ENCODE measurements around the gene CD93.

The CD93 gene

DNA sequence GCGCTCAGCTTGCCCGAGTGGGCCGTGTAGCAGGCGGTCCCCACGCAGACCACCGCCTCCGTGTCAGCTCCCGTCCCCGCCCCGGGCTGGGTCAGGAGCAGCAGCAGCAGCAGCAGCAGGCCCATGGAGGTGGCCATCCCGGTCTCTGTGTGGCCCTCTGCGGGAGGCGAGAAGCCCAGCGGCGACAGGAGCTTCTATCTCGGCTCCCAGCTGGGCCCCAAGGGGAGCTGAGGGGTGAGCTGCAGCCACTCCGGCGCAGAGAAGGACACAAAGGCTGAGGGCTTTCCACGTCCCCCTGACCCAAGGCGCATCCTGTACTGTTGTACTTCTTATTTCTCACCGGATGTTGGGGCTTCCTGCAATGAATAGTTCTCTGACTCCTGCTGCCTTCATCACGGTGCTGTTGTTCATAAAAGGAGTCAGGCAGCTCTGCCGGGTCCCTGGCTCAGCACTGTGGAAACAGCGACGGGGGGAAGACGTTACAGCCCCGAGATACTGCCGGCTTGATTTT is at the start of gene CD93:
CD93 (minus strand) TSS at position 269 of the 511 bp plus-strand sequence; CDS start at position 137, 132 bp downstream.
- DNase-seq, result peak; percentile 56

DNA sequence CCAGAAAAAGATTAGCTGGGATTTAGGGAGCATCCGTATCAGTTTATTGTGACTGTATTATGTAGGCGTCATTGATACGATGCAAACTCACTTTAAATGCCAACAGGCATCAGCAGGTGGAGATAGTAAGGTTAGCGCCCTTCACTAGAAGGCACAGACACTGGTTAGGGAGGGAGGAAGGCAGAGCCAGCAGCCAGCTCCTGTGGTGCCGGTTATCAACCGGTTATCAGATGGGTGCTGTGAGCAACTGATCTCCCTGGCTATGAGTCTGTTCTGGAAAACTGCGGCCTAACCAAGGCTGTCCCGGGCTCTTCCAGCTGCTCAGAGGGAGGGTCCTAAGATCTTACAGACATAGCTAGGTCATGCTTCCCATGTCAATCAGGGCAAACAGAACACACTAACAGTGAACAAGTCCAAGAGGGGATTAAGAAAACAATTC is 47.5 kb upstream of the CD93 start:
- no peak for DNase-seq

GRCh38 chr20:23132930-23133559 is 46.9 kb upstream of the CD93 start:
- no peak for DNase-seq

GRCh38 chr20:23132293-23132929 is 46.3 kb upstream of the CD93 start:
- no peak for DNase-seq

DNA sequence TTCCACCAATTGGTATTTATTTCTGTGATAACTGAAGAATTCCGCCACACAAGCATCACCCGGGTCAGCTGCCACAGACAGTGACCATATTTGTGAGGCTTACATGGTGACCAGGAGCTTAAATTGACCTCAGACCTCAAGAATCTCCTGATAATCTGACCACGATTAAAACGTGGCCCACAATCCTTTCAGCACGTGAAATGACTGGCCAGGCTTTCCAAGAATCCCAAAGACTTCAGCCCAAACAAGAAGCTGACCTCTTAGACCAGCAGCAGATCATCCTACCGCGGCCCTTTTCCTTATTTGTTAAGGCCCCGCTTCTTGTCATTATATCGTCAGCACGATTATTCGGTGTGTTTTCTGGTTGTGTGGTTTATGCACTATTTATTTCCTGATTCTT is 45.6 kb upstream of the CD93 start:
- no peak for DNase-seq

- no peak for DNase-seq
These were observed 44.6 kb upstream of the CD93 start for GRCh38 chr20:23130622-23131140.

DNA sequence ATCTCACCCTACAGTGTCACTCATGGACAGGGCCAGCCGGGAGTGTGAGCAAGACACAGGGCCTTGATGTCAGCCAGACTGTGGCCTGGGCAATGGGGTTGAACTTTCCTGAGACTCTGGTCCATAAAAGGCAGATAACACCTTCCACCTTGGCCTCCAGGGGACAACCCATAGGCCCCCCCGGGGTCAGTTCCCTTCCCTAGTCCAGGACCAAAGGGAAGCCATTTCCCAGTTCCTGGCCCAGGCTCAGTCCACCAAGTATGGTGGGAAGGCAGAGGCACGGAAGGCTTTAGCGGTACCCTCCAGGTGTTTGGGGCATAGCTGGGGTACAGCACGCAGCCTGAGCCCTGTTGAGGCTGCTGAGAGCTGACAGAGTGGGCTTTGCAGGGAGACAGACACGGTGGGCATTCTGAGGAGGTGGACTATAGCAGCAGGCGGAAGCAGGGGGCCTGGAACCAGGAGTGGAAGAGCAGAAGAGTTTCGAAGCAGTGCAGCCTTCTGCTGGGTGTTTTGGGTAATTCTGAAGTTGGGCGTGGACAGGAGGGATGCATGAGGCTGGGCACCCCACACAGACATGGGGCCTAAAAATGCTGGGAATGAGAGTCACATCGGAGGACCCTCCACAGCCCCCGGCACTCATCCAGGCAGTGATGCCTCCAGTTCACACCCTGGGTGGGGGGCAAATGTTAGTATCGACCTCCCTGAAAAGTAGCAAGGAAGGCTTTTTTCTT is 43.9 kb upstream of the CD93 start:
- DNase-seq, result no peak

GRCh38 chr20:23129266-23129665 is 43.1 kb upstream of the CD93 start:
- DNase-seq, result no peak

DNA sequence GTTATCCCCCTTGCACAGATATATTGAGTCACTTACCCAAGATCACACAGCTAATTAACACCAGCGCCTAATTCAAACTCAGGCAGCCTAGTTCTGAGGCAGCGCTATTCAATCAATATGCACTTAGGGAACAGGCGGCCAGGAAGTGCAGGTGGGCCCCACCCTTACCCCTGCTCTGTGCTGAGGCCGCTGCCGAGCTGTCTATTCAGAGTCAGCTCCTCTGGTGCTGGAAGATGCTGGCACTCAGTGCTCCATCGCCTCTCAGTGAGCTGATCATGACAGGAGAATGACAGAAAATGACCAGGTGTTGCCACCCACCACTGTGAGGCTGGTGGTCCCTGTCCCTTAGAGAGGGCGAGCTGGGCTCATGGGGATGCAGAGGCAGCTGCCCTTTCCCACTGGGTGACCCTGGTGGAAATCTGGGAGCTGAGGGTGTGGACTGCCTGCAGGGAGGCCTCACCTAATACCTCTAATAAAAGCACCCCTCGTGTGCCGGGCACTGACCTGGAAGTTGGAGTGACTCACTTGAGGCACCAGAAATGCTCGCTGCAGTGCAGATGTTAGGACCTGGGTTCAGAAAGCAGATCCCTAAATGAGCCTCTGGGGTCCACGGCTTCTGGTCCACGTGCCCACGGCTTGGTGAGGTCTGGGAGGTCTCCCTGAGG is 42.5 kb upstream of the CD93 start:
- DNase-seq, result no peak

DNA sequence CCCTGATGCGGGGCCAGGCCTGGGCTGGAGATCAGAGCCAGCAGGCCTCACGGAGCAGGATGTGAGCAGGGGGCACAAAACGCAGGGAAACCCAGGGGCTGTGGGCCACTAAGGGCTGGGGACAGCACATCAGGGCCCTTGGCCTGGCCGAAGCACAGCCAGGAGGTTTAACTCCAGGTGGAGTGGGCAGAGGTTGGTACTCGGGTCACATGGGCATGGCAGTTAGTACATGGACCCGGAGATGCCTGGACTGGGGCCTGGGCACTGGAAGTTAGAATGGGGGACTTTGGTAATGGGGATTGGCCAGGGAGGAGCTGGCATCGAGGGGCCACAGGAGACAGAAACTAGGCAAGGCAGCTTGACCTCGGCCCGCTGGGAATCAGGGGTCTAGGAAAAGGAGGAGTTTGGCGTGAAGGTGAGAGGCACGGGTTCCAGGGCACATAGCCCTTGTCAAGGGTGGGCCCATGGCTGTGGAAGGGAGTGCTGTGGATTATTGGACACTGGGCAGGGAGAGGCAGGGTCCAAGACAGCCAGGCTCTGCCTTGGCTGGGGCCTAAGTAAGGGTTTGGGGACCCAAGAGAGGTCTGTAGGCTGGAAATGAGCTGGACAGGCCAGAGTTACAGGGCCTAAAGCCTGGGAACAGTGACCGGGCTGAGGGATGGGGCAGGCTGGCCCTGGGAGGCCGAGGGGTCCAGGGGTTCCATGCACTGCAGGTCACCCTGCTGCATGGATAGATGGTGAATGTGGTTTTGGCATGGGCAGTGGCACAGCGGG is 41.6 kb upstream of the CD93 start:
- DNase-seq, result no peak

- peak; percentile 76 for DNase-seq
These were observed 40.3 kb upstream of the CD93 start for GRCh38 chr20:23126281-23127061.

GRCh38 chr20:23125625-23126191 is 39.6 kb upstream of the CD93 start:
- peak; percentile 77 for DNase-seq

DNA sequence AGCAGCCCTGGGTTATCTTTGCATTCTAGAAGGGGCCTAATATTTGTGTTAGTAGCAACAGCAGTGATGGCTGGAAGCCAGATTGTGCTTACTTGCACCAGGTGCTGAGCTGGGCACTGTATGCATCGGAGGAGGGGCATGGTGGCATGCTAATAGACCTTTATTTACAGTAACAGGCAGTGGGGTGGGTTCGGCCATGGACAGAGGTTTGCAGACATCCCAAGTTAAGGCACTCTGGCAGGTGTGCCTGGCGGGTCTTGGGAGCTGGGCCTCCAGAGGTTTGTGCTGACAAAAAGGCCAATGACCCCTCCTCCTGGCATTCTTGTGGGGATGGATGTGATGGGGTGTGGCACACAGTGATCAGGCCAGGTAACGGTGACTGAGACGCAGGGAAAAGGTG is 39.0 kb upstream of the CD93 start:
- DNase-seq, result no peak

GRCh38 chr20:23123886-23124285 is 37.8 kb upstream of the CD93 start:
- DNase-seq, result no peak

DNA sequence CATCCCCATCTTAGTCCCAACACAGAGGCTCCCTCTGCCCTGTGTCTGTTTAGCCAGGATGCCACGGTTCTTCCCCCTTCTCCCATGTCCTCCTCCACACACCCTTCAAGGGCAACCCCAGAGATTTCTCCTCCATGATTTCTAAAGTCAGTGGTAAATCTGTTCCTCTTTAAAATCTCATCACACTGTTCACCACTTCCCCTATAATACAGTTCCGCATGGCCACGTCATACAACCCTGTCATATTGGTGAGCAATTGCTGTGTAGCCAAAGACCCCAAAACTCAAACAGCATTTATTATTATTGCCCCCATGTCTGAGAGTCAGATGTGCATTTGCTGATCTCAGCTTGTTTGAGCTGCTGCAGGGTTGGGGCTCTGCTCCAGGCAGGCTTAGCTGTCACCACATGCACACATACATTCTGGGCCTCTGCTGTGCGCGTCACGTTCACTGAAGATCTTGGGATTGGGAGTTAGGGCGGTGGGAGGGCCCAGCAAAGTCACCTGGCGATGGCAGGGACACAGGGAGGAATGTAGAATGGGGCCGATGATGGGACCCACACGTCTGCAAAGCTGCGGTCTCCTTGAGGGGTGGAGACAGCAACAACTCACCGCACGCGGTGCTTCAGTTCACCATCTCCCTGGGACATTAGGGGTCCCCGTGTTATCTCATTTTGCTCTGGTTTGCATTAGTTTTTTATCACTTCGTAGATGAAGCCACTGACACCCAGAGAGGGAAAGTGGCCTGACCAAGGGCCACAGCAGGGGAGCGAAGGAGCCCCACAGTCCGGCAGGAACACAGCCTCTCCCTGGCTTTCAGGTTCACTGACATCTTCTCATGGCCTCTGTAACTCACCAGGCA is 36.9 kb upstream of the CD93 start:
- no peak for DNase-seq

GRCh38 chr20:23122321-23122720 is 36.2 kb upstream of the CD93 start:
- no peak for DNase-seq

- DNase-seq, result no peak
These were observed 35.7 kb upstream of the CD93 start for GRCh38 chr20:23121751-23122320.

- no peak for DNase-seq
These were observed 35.0 kb upstream of the CD93 start for GRCh38 chr20:23120936-23121750.

- no peak for DNase-seq
These were observed 34.1 kb upstream of the CD93 start for GRCh38 chr20:23120261-23120660.
